Measurements from ENCODE around the gene PARN. TPM values are rescaled to one million over a fixed set of nuclear protein-coding genes. Genes with fewer than 3 reads are reported as not detected.
A peak's percentile ranks its signal among the peaks of the same experiment; 100 is the strongest.

Gene PARN
- total RNA-seq, 1 donor from 2014 or later: 16.1 TPM

DNA sequence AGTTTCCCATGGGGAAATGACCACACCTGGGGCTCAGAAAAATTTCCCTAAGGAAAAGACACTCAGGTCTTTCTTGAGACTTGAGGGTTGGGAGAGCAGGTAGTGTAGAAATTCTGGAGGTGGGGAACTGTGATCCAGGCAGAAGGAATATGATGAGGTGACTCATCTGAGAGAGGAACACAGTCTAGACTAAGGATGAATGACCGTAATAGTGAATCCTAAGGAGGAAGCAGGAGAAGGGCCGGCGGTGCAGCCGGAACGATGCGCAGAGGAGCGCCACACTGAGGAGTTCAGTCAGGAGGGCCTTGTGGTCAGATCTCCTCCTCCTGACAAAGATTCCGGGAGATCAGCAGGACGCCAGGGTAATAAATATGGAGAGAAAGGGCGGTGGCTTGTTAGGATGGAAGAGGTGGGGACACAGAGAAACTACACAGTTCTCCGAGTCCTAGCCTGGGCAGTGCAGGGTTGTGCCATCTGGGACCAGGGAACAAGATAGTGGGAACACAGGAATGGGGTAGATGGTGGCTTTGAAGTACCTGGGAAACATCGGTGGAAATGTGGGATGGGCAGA lies 135.6 kb downstream of the PARN start:
- DNase-seq (no peak), ATAC-seq (ENCODE audit: poor library complexity) (no peak)
- intact Hi-C loops (cut with DNase I): no loop called here

DNA sequence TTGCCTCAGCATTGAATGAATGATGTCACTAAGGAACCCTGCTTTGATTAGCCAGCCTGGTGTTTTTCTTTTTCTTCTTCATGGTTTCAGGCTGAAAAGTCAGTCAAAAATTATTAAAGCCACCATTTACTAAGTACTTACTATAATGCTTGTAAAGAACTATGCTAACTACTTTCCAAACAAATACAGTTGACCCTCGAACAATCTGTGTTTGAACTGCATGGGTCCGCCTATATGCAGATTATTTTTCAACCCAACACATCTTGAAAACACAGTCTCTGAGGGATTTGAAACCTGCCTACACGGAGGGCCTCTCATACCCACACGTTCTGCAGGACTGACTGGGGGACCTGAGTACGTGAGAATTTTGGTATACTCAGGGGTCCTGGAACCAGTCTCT lies 136.3 kb downstream of the PARN start:
- no peak for ATAC-seq (ENCODE audit: poor library complexity)
- intact Hi-C loops (cut with DNase I): no loop called here
- no peak for DNase-seq

DNA sequence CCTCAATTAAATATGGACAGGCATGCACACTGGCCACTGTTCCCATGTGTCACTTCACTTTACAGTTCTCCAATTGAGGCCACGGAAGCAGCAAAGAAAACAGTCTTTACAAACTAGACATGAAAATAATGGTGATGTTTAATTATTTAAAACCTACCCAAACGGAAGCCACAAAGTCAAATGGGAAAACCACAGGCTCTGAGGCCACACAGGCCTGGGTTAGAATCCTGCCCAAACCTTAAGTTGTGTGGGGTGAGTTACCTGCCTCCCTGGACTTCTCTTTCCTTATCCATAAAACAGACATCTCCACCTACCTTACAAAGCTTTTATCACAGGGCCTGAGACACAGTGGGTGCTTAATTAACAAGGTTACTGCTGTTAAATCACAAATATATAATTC lies 137.4 kb downstream of the PARN start:
- DNase-seq (no peak), ATAC-seq (ENCODE audit: poor library complexity) (no peak)
- intact Hi-C loops (cut with DNase I): no loop called here

DNA sequence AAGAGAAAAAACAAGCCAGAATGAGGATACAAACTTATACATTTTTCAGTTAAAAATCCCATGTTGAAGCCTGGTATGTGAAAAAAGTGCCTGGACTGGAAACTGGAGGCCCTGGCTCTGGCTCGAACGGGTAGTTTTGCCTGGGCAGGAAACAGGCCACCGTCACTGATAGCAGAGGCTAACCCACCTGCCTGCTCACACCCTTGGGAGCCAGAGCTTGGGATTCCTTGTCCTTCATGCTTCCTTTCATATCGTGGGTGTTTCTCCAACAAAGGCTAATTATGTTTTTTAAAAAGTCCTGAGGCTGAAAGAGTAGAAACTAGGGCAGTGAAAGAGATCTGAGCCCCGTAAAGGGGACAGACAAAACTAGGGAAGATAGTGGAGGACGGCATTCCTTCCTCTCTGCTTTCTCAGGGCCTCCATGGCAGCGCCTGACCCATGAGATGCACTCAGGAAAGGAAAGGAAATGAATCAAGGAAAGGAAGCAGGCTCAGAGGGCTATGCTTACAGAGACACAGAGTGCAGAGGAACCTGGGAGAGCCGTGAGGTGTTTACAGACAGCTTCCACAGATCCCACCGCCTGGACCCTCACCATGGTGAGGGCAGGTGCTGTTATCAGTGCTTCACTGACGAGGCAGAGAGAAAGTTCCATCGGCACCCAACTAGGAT lies 138.1 kb downstream of the PARN start:
- intact Hi-C loops (cut with DNase I): no loop called here
- no peak for ATAC-seq (ENCODE audit: poor library complexity)
- no peak for DNase-seq

DNA sequence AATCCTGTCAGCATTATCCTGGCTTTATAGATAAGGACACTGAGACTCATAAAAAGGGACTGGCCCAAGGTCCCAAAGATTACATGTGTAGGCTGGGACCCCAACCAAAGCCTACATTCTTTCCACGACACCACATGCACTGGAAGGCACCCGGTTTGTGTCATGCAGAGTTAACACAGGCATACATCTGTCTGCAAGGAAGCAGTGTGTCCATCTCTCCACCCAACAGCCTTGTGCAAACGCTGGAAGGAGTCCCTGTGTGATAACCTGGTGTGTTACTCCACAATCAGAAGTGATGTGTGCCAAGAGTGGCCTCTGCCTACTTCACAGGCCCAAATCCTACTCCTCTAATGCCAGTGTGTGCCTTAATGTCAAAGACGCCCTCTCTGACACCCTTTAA lies 139.8 kb downstream of the PARN start:
- DNase-seq (no peak), ATAC-seq (ENCODE audit: poor library complexity) (peak; percentile 8)
- intact Hi-C loops (cut with DNase I): no loop called here

DNA sequence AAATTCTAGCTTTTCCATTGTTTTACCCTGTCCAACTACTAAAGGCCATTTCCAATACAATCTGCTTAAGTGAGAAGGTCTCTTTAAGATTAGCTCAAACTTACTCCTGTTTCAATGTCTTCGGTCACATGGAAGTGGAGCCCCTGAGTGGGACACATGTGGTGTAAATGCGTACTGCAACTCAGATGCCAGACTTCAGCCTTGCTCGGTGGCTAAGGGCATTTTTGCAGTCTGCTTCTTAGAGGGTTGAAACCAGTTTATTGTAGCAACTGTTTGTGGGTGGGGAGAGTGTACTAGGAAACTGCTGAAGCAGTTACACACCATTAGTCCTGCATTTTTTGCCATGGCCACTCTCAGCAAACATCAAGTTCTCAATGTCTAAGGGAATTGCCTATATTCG lies 140.6 kb downstream of the PARN start:
- intact Hi-C loops (cut with DNase I): loop anchor here (10.0 kb wide), 1 partner anchor 185 kb away; no protein-coding TSS in a partner anchor
- DNase-seq (no peak), ATAC-seq (ENCODE audit: poor library complexity) (peak; percentile 35)

DNA sequence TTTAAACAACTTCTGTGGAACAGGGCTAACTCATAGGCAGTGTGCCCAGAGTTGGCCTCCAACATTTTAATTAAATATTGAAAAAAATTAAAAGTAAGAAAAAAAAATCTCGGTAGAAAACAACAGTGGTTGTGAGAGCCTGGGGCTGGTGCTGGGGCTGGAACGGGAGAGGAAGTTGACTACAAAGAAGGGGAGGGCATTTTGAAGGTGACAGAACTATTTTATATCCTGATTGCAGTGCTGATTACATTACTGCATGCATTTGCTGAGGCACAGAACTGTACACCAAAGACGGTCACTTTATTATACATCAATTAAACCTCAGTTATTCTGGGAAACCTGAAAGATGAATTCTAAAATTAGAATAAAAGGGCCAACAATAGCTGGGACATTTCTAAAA lies 142.5 kb downstream of the PARN start:
- ATAC-seq (ENCODE audit: poor library complexity): peak; percentile 38
- intact Hi-C loops (cut with DNase I): loop anchor here (10.0 kb wide), 1 partner anchor 183 kb away; no protein-coding TSS in a partner anchor
- no peak for DNase-seq

DNA sequence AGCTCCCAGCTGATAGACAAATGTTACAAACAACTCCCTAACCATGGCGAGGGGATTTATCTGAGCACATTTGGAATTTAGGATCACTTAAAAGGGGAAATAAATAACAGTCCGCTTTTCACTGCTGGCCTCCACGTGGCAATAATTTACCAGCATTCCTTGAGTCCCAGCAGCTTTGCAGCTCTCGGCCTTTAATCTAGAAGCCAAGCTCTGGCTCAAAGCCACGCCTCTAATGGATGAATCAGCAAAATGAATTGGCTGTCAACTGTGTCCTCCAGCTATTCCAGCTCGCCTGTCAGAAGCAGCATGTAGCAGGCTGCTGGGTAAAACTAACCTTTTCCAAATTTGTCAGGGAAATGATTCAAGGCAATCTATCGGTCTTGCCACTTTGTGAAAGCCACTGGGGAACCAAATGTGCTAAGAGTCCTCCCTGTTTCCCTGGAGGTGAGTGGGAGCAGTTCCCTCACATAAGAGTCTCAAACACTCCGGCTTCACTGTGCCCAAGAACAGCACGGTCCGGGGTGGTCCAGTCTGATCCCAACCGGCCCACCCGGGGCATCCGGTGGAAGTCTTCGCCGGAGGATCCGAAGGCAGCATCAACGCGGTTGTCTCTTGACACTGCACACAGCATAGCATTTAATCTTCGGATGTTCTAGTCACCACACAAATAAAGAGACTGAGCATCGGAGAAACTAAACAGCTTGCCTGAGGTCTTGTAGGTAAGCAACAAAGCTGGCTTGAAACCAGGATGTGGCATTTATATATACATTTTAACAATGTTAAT lies 143.3 kb downstream of the PARN start:
- peak; percentile 90 for ATAC-seq (ENCODE audit: poor library complexity)
- intact Hi-C loops (cut with DNase I): loop anchor here (10.0 kb wide), 1 partner anchor 182 kb away; no protein-coding TSS in a partner anchor
- peak; percentile 84 for DNase-seq

DNA sequence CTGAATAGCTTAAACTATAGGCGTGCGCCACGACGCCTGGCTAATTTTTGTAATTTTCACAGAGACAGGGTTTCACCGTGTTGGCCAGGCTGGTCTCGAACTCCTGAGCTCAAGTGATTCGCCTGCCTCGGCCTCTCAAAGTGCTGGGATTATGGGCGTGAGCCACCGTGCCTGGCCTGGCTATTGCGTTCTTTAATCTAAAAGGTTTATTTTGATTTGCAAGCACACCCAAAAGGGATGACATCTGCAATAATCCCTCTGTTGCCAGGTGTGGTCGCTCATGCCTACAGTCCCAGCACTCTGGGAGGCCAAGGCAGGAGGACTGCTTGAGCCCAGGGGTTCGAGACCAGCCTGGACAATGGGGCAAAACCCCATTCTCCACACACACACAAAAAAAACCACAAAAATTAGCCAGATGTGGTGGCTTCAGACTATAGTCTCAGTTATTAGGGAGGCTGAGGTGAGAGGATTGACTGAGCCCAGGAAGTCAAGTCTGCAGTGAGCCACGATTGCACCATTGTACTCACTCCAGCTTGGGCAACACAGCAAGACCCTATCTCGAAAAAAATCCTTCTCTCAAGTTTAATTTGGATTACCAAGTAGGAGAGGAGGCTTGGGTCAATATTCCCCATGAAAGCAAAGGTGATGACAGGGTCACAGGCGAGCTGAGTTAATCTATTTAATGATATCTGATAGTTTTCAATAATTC lies 144.1 kb downstream of the PARN start:
- intact Hi-C loops (cut with DNase I): loop anchor here (10.0 kb wide), 1 partner anchor 181 kb away; no protein-coding TSS in a partner anchor
- no peak for DNase-seq
- peak; percentile 1 for ATAC-seq (ENCODE audit: poor library complexity)

DNA sequence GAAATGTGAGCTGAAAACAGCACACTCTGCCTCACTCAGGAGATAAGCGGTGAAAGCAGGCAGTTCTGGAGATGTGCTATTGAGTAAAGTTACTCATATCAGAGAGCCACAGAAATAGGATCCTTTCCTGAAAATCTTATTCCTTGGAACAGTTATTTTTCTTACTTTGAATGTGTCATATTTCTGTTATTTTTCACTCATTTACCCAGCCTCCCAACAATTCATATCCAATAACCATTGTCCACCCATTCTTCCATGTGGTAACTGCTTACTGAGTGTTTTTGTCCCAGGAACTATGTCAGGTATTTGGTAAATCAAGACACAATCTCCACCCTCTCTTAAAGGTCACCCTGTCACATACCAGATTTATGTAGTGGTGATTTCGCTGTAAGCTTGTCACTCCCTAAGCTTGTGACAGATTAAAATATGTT lies 144.9 kb downstream of the PARN start:
- no peak for DNase-seq
- intact Hi-C loops (cut with DNase I): loop anchor here (10.0 kb wide), 1 partner anchor 180 kb away; no protein-coding TSS in a partner anchor

DNA sequence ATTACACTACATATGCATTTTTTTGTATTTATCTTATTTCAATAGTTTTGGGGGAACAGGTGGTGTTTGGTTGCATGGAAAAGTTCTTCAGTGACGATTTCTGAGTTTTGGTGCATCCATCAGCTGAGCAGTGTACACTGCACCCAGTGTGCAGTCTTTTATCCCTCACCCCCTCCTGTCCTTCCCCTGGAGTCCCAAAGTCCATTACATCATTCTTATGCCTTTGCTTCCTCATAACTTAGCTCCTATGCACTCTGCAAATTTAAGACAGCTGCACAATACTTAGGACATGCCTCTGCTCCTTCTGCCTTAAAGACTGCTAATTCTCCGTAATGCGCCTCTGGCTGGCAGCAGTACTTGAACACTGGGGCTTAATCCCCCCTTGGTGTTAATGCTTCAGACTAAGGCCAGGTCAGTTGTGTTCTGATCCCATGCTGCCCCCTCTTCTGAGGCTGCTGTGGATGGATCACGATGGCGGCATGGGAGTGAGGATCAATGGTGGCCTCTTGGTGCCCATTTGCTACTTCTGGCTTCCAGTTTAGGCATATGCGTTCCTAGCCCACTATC lies 146.2 kb downstream of the PARN start:
- DNase-seq (no peak), ATAC-seq (ENCODE audit: poor library complexity) (no peak)
- intact Hi-C loops (cut with DNase I): loop anchor here (10.0 kb wide), 1 partner anchor 179 kb away; no protein-coding TSS in a partner anchor

More for the DNA sequence above, 144.9 kb downstream of the PARN start:
- no peak for ATAC-seq (ENCODE audit: poor library complexity)

DNA sequence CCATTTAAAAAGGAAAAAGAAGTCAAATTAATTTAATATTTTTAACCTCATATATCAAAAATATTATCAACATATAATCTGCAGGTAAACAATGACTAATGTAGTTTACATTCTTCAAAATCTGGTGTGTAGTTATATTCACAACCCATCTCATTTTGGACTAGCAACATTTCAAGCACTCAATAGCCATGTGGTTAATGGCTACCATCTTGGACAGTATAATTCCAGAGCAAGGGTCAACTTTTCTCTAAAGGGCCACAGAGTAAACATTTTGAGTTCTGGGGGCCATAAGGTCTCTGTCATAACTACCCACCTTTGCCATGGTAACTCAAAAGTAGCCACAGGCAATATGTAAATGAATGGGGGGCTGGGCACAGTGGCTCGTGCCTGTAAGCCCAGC lies 153.9 kb downstream of the PARN start:
- DNase-seq (no peak), ATAC-seq (ENCODE audit: poor library complexity) (no peak)
- intact Hi-C loops (cut with DNase I): no loop called here

DNA sequence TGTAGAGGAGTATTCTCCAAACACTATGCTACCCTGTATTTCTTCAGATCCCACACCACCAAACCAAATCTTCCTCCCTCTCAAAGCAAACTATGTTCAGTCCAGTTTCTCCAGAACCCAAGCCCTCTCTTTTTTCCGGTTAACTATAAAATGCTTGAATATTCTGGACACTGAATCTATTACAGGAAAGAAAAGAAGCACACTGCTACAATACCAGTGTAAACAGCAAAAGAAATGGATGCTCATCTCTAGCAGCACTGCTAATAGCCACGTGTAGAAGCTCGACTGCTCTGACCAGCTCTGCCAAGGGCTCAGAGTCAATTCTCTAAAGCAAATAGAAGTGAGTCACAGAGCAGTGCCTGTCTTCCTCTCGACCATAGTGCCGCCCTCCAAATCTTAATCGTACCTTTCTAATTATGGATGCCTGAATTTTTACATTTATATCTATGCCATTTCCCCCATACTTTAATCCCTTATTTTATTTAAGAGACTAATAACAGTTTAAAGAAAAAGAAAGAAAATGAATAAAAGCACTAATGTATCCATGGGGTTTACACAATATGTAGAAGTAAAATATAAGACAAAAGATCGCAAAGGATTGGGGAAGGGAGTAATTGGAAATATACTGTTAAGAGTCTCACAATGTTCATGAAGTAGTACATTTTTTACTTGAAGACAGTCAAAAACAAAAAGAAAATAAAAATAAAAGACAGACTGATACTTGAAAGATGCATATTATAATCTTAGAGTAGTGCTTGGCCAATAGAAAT lies 154.5 kb downstream of the PARN start:
- no peak for DNase-seq
- intact Hi-C loops (cut with DNase I): no loop called here
- no peak for ATAC-seq (ENCODE audit: poor library complexity)

DNA sequence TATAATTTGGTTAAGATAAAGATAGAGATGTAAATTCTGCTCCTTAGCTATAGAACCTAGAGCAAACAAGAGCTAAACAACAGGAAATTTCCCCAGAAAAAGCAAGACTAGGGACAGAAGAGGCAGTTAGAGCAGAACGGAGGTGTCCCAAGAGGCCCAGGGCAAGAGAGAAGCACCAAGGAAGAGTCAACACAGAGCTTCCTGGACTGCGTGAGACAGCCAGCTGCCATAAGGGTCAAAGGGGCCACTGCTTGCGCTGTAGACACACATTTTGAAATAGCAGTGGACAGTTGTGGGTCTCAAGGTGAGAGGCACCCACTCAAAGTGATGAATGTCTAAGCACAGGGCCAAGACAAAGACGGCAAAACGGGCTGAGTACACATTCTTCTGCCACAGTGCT lies 156.6 kb downstream of the PARN start:
- DNase-seq (no peak), ATAC-seq (ENCODE audit: poor library complexity) (no peak)
- intact Hi-C loops (cut with DNase I): no loop called here

DNA sequence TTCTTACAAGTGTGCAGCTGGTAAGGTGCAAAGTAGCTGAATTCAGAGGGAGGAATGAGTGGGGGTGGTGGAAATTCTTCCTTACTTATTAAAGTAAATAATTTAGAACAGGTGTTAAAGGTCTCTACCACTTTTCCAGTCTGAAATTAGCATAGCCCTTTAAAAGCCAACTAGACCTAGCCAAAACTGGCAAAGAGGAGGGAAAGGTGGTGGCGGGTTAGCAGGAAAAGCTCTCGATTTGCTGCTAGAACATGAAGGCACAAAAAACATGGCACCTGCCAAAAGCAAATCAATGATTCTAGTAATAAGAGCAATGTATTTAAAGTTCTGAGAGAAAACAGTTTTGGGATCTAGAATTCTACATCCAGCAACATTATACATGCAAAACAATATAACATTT lies 157.7 kb downstream of the PARN start:
- ATAC-seq (ENCODE audit: poor library complexity) (no peak), DNase-seq (no peak)
- intact Hi-C loops (cut with DNase I): no loop called here

DNA sequence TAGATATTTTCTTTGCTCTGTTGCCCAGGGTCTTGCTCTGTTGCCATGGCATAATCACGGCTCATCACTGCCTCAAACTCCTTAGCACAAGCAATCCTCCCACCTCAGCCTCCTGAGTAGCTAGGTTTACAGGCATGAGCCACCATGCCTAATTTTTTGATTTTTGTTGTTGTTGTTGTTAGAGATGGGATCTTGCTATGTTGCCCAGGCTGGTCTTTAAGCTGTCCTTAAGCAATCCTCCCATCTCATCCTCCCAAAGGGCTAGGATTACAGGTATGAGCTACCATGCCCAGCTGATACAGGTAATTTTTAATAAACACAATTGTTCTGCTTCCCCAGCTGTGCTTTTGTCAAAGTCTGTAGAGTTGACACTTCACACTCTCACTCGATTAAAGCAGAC lies 159.3 kb downstream of the PARN start:
- DNase-seq: no peak
- ATAC-seq (ENCODE audit: poor library complexity): no peak
- intact Hi-C loops (cut with DNase I): no loop called here

DNA sequence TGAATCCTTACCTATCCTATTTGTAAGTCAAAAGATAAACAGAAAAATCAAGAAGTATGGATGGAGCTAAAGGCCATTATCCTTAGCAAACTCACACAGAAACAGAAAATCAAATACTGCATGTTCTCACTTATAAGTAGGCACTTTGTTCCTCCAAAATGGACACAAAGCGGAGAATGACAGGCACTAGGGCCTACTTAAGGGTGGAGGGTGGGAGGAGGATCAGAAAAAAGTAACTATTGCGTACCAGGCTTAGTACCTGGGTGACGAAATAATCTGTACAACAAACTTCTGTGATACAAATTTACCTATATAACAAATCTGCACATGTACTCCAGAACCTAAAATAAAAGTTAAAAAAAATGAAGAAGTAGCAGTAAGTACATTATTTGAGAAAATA lies 164.3 kb downstream of the PARN start:
- ATAC-seq (ENCODE audit: poor library complexity) (no peak), DNase-seq (no peak)
- intact Hi-C loops (cut with DNase I): loop anchor here (10.0 kb wide), 1 partner anchor 61 kb away; no protein-coding TSS in a partner anchor

DNA sequence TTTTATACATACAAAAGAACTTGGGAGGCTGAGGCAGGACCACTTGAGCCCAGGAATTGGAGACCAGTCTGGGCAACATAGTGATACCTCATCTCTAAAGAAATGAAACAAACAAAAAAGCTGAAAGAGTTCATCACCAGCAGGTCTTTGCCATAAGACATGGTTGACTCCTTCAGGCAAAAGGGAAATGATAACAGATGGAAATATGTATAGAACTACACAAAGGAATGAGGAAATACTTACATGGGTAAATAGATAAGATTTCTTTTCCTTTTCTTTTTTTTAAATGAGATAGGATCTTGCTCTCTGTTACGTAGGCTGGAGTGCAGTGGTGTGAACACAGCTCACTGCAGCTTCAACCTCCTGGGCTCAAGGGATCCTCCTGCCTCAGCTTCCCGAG lies 165.3 kb downstream of the PARN start:
- DNase-seq (no peak), ATAC-seq (ENCODE audit: poor library complexity) (no peak)
- intact Hi-C loops (cut with DNase I): loop anchor here (10.0 kb wide), 1 partner anchor 60 kb away; no protein-coding TSS in a partner anchor
